A673 (cell line): ENCODE results near the gene CCR4. TPM values are rescaled to one million over a fixed set of nuclear protein-coding genes. Genes with fewer than 3 reads are reported as not detected.
A peak's percentile ranks its signal among the peaks of the same experiment; 100 is the strongest.

Experiments
- BruUV-seq: library from RNA; stranded (reverse); fragments of 400-500 nt; replicated peaks from 2 replicates; lab custom pipeline; 2021; lab: Mats Ljungman, UMichigan
- CTCF ChIA-PET: fragments of 300-600 bp; sonication (Branson Sonifier 250); formaldehyde crosslinking; loops from one replicate; lab custom pipeline; 2022; ENCODE audit warnings: antibody characterized with exemption; lab: Charles Lee
- POLR2A ChIA-PET: fragments of 300-600 bp; sonication (Branson Sonifier 250); formaldehyde crosslinking; loops from one replicate; lab custom pipeline; 2022; ENCODE audit warnings: antibody characterized with exemption; ENCODE audit not compliant: low non-redundant PET; lab: Charles Lee
- DNase-seq: peaks from one replicate; pipeline ENCODE4 v3.0.0-alpha.2; 2015; ENCODE audit warnings: low spot score
- H3K27ac ChIP-seq: fragments of 200-600 bp; sonication (generic); 2 replicates; pipeline ENCODE4 v1.5.1; 2016; ENCODE audit warnings: mixed run types, low read depth, mild to moderate bottlenecking, mixed read lengths, antibody characterized with exemption, low read length; ENCODE audit not compliant: poor library complexity, severe bottlenecking
- H3K27me3 ChIP-seq: fragments of 200-600 bp; sonication (generic); replicated peaks from 2 replicates; pipeline ENCODE4 v1.6.1; 2017; ENCODE audit warnings: mixed run types, low read depth, mild to moderate bottlenecking, mixed read lengths, antibody characterized with exemption, low read length; ENCODE audit not compliant: insufficient read depth, poor library complexity
- H3K36me3 ChIP-seq: fragments of 200-600 bp; sonication (generic); 2 replicates; pipeline ENCODE4 v1.6.1; 2016; ENCODE audit warnings: mixed run types, mild to moderate bottlenecking, mixed read lengths, antibody characterized with exemption, low read length; ENCODE audit not compliant: insufficient read depth, poor library complexity, severe bottlenecking
- H3K4me1 ChIP-seq: fragments of 200-600 bp; sonication (generic); 2 replicates; pipeline ENCODE4 v1.6.1; 2017; ENCODE audit warnings: mixed run types, mild to moderate bottlenecking, mixed read lengths, antibody characterized with exemption, low read length; ENCODE audit not compliant: insufficient read depth, poor library complexity, severe bottlenecking
- H3K4me3 ChIP-seq: fragments of 200-600 bp; sonication (generic); 2 replicates; pipeline ENCODE4 v1.5.1; 2016; ENCODE audit warnings: low read depth, mixed run types, mild to moderate bottlenecking, mixed read lengths, low read length; ENCODE audit not compliant: poor library complexity, severe bottlenecking
- H3K9me3 ChIP-seq: fragments of 200-600 bp; sonication (generic); 2 replicates; pipeline ENCODE4 v1.6.1; 2016; ENCODE audit warnings: mixed run types, low read depth, mild to moderate bottlenecking, mixed read lengths, antibody characterized with exemption, low read length; ENCODE audit not compliant: poor library complexity, severe bottlenecking
- EZH2 ChIP-seq: fragments of 200-600 bp; sonication (generic); IDR thresholded peaks from 2 replicates; pipeline ENCODE4 v1.6.1; 2017; ENCODE audit warnings: borderline replicate concordance, low read depth, mild to moderate bottlenecking, mixed read lengths, antibody characterized with exemption, low read length; ENCODE audit not compliant: poor library complexity, severe bottlenecking
- intact Hi-C: fragments of 100-400 bp; cut with micrococcal nuclease; formaldehyde crosslinking; loops from one replicate; pipeline ENCODE4 v1.10.0; 2022; ENCODE audit not compliant: unreplicated experiment
- total RNA-seq: library from RNA; stranded (reverse); gene quantifications from 2 replicates; pipeline ENCODE4 v1.2.3, GENCODE V29; 2021
- TF ChIP-seq, protein P1 (sequence below): fragments of 300-800, 200-600 bp; sonication (generic); conservative IDR thresholded peaks from 2 replicates; pipeline ENCODE4 v1.5.1; 2017; ENCODE audit warnings: low read depth, mild to moderate bottlenecking, antibody characterized with exemption, low read length, moderate library complexity, mixed read lengths

CCR4 gene
- total RNA-seq, 1 experiment from 2014 or later = not detected

DNA sequence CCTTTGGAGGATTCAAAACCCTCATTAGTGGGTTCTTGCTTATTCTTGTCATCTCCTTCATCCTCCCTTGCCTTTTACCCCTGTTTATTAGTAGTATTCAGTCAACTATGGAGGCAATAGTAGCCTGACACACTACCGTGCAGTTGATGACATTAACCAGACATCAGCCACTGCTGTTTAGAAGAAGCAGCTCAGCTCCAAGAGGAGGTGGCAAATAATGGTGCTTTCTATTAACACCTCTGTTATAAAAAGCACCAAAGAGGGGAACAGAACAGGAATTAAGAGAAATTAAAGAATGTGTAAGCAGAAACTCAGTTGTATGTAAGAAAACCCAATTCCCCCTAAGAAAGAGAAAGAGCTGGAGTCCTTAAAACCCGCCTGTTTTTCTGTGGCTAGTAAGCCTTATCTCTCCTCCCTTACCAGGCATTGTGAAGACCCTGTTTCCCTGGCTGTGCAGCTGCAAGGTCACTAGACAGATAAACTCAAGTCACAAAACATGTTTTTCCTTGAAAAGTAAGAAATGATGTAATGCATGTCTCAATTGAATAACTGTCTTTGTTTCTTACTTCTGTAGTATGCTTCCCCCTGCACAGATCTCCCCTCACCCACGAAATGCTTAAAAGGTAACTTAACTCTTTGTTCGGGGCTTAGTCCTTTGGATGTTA lies 21.2 kb downstream of the CCR4 start:
- Histone ChIP-seq H3K27me3 (no peaks in the 10 kb centered on the region), H3K36me3 (no peaks in the 10 kb centered on the region), H3K4me1 (no peaks in the 10 kb centered on the region), H3K4me3 (no peak overlapping the region), H3K27ac (no peak overlapping the region), H3K9me3 (no peaks in the 10 kb centered on the region)
- DNase-seq = no peak
- intact Hi-C loops = no loop called here
- no peak for TF ChIP-seq EZH2
- TF ChIP-seq, protein P1, sequence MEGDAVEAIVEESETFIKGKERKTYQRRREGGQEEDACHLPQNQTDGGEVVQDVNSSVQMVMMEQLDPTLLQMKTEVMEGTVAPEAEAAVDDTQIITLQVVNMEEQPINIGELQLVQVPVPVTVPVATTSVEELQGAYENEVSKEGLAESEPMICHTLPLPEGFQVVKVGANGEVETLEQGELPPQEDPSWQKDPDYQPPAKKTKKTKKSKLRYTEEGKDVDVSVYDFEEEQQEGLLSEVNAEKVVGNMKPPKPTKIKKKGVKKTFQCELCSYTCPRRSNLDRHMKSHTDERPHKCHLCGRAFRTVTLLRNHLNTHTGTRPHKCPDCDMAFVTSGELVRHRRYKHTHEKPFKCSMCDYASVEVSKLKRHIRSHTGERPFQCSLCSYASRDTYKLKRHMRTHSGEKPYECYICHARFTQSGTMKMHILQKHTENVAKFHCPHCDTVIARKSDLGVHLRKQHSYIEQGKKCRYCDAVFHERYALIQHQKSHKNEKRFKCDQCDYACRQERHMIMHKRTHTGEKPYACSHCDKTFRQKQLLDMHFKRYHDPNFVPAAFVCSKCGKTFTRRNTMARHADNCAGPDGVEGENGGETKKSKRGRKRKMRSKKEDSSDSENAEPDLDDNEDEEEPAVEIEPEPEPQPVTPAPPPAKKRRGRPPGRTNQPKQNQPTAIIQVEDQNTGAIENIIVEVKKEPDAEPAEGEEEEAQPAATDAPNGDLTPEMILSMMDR = no peak
- ChIA-PET CTCF (no interaction called here), POLR2A (no interaction called here)
- no TSS peak for BruUV-seq

DNA sequence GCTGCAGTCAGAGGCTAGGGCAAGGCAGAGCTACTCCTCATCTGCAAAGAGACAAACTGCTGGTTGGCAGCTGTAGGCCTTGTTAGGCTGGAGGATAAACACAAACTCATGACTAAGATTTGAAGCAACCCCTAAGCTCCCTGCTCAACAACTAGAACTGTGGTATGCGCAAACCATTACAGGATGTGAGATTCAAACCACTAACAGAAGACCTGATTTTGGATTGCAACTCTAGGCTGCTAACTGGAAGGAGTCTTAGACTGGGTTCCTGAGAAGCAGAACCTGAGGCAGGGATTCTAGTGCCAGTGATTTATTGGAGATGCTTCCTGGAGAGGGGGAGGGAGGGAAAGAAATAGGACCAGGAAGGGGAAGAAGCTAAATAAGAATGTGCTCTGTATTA lies 22.5 kb downstream of the CCR4 start:
- Histone ChIP-seq H3K9me3 (no peaks in the 10 kb centered on the region), H3K27me3 (no peaks in the 10 kb centered on the region), H3K4me1 (no peaks in the 10 kb centered on the region), H3K27ac (no peak overlapping the region), H3K4me3 (no peak overlapping the region), H3K36me3 (no peaks in the 10 kb centered on the region)
- ChIA-PET POLR2A (no interaction called here), CTCF (no interaction called here)
- intact Hi-C loops = no loop called here
- BruUV-seq = no TSS peak
- no peak for TF ChIP-seq EZH2
- TF ChIP-seq, protein P1 = no peak
- no peak for DNase-seq

DNA sequence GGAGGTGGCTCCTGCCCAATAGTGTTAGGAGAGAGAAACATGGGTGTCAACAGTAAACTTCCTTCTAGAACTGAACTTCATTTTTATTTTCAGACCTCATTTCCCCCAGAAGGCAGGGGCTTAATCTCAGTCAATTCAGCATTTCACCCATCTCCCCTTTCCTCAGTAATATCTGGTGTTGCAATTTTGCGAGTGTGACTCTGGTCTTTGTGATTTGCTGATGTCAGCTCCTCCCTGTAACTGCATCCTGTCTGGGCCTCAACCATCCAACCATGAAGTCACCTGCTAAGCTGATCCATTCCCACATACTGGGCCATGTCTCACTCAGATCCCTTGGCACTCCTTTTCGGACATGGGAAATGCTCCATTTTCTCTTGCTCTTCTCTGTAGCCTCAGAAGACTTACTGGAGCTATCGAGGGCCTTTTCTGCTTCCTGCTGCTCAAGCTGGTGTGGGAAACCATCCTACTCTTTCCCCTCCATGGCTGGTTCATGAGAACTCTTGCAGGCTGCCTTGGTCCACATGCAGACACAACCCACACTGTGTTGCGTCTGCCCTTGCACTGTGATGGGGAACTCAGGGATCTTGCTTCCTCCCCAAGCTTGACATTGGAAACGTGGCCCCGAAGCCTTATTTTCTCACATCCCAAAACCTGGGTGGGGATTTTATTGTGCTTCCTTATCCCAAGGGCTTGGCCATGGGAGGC lies 24.6 kb downstream of the CCR4 start:
- no peaks in the 10 kb centered on the region for H3K27me3 ChIP-seq
- H3K4me1 ChIP-seq = no peaks in the 10 kb centered on the region
- no peaks in the 10 kb centered on the region for H3K9me3 ChIP-seq
- POLR2A ChIA-PET = interaction anchor here (0.6 kb wide), 1 partner anchor 442 kb away, joined by 13 read pairs; no protein-coding TSS in a partner anchor
- H3K4me3 ChIP-seq = no peak overlapping the region
- CTCF ChIA-PET = no interaction called here
- intact Hi-C loops = no loop called here
- no TSS peak for BruUV-seq
- DNase-seq = peak; percentile 10
- no peak for TF ChIP-seq EZH2
- TF ChIP-seq, protein P1 = no peak
- H3K27ac ChIP-seq = no peak overlapping the region
- H3K36me3 ChIP-seq = no peaks in the 10 kb centered on the region
